Heart left ventricle (tissue), 16 donors: Measurements from ENCODE around the gene TENT5C. TPM values are rescaled to one million over a fixed set of nuclear protein-coding genes. Genes with fewer than 3 reads are reported as not detected.

Experiments used
- ATAC-seq, 4 donors: fragments of 200-7000 bp; cut with Tn5 transposase; one replicate each; pipeline ENCODE4 v1.9.1; 2020 to 2022; ENCODE audit warnings: moderate library complexity in 4 of 4, mild to moderate bottlenecking in 3 of 4, moderate number of reproducible peaks in 1 of 4
- DNase-seq, 5 donors: peaks; one replicate each; pipeline ENCODE4 v3.0.0-alpha.2; 2020
- H3K27ac ChIP-seq, 12 donors: fragments of 200-600 bp; sonication (generic) in 4 of 12; one replicate each; pipeline versions ENCODE4 v1.5.0 to v1.8.0; 2016 to 2022; ENCODE audit warnings: mild to moderate bottlenecking in 2 of 12
- H3K27me3 ChIP-seq, 9 donors: fragments of 200-600 bp; sonication (generic) in 2 of 9; one replicate each; pipeline versions ENCODE4 v1.5.1 to v1.8.0; 2016 to 2022; ENCODE audit warnings: mild to moderate bottlenecking in 3 of 9
- H3K36me3 ChIP-seq, 9 donors: fragments of 200-600 bp; sonication (generic) in 2 of 9; one replicate each; pipeline versions ENCODE4 v1.5.0 to v1.8.0; 2018 to 2022; ENCODE audit warnings: mild to moderate bottlenecking in 2 of 9
- H3K4me1 ChIP-seq, 12 donors: fragments of 200-600 bp; sonication (generic) in 4 of 12; one replicate each; pipeline versions ENCODE4 v1.5.0 to v1.8.0; 2016 to 2022; ENCODE audit warnings: mild to moderate bottlenecking in 3 of 12
- H3K4me3 ChIP-seq, 12 donors: fragments of 200-600 bp; sonication (generic) in 4 of 12; one replicate each; pipeline versions ENCODE4 v1.5.0 to v1.8.0; 2017 to 2022; ENCODE audit warnings: mild to moderate bottlenecking in 9 of 12, moderate library complexity in 4 of 12
- H3K9me3 ChIP-seq, 12 donors: fragments of 200-600 bp; sonication (generic) in 4 of 12; one replicate each; pipeline versions ENCODE4 v1.5.0 to v1.8.0; 2016 to 2022; ENCODE audit warnings: mild to moderate bottlenecking in 1 of 12
- POLR2A ChIP-seq, 2 donors: fragments of 450-650 bp; IDR thresholded peaks; one replicate each; pipeline ENCODE4 v1.6.1; 2017; ENCODE audit warnings: antibody characterized with exemption in 2 of 2, mild to moderate bottlenecking in 2 of 2, moderate library complexity in 2 of 2
- WGBS, 4 donors: extraction: QIAGEN DNeasy Blood & Tissue Kit in 2 of 4; methylation state at CpG; one replicate each; pipeline versions ENCODE4 v1.1.5 to v1.1.7; 2013 to 2018; 5-methylcytosine and 5-hydroxymethylcytosine counted together
- intact Hi-C, 10 donors: fragments of 100-400 bp; cut with DNase I; formaldehyde crosslinking; loops; one replicate each; pipeline versions ENCODE4 v1.11.1 to v1.14.2; 2022
- polyA plus RNA-seq, 2 donors: library from polyadenylated mRNA; stranded (reverse); fragments of 200-250 nt; gene quantifications; one replicate each; pipeline ENCODE4 v1.2.3, GENCODE V29; 2013
- total RNA-seq, 9 donors: library from RNA; depleted of rRNA in 2 of 9; stranded (reverse); fragments of >200 nt in 2 of 9; fragmentation: NEBNext Ultra II Directional in 3 of 9; extraction: Animal tissue kit (Norgen Biotek cat#: 25700) in 3 of 9; gene quantifications; one replicate each; pipeline versions ENCODE4 v1.1.0 to v1.2.4, GENCODE V29; 2016 to 2023
- TF ChIP-seq, protein P1 (sequence below), 12 donors: fragments of 200-600 bp; sonication (generic) in 4 of 12; IDR thresholded peaks; one replicate each; pipeline versions ENCODE4 v1.5.0 to v1.8.0; 2018 to 2022; ENCODE audit warnings: antibody characterized with exemption in 12 of 12, mild to moderate bottlenecking in 5 of 12
- donor health status: ischemic (EF 13 %, LVEDD 7.1; RV severe dilation, severe dysfunction).
- donor health status: healthy with polysubstance abuse.
- donor health status: DM: no; HTN: yes; CAD: no.
- donor health status: DM: no; HTN: no; CAD: no.
- donor health status: ischemic (EF 25% LVEDD 6.9; RV normal size, moderate dysfunction).
- donor health status: ischemic (EF 25% LVEDD 5.7; RV mildly dilated, moderate dysfunction).
- donor health status: healthy.
- donor health status: DM: yes; HTN: yes; CAD: no.
- donor health status: ischemic (EF 35%, LVEDD 5.7; RV mildly dilated, moderate dysfunction).
- donor health status: nonischemic (EF 11% LVEDD 7.7; RV severe dilation, severe dysfunction).
- donor health status: DM: yes; HTN: yes; CAD: no.
- donor health status: PGD.
- donor health status: ischemic (EF 29% LVEDD 5.4; RV normal size, mild dysfunction).
- donor health status: nonischemic (EF 23%, LVEDD 6.1; RV moderate dilation, normal function).

The TENT5C gene
- total and polyA plus RNA-seq, 11 donors = 3.7 to 21.6 (median 14.5) TPM

- intact Hi-C loops = no loop called here
- Histone ChIP-seq H3K4me1 (peaks cover 0 to 48% (median 2%) of the 10 kb centered on the region in 12 donors), H3K4me3 (no peak overlapping the region), H3K9me3 (no peaks in the 10 kb centered on the region), H3K36me3 (no peaks in the 10 kb centered on the region), H3K27ac (peak overlapping the region in 1 of 12 donors; percentile 76), H3K27me3 (no peaks in the 10 kb centered on the region)
- 68 to 74% (median 70%) methylated on average over 6 of the region's 6 CpGs for WGBS, 4 donors
- TF ChIP-seq, protein P1, sequence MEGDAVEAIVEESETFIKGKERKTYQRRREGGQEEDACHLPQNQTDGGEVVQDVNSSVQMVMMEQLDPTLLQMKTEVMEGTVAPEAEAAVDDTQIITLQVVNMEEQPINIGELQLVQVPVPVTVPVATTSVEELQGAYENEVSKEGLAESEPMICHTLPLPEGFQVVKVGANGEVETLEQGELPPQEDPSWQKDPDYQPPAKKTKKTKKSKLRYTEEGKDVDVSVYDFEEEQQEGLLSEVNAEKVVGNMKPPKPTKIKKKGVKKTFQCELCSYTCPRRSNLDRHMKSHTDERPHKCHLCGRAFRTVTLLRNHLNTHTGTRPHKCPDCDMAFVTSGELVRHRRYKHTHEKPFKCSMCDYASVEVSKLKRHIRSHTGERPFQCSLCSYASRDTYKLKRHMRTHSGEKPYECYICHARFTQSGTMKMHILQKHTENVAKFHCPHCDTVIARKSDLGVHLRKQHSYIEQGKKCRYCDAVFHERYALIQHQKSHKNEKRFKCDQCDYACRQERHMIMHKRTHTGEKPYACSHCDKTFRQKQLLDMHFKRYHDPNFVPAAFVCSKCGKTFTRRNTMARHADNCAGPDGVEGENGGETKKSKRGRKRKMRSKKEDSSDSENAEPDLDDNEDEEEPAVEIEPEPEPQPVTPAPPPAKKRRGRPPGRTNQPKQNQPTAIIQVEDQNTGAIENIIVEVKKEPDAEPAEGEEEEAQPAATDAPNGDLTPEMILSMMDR (IDR thresholded peaks at IDR 0.05) = no peak
- no peak for TF ChIP-seq POLR2A (IDR thresholded peaks at IDR 0.05)
- DNase-seq (no peak), ATAC-seq (peak in 2 of 4 donors; percentile 7 to 26)
Observed at GRCh38 chr1:117654493-117655219, 48.8 kb downstream of the TENT5C start.

GRCh38 chr1:117655220-117655577, 49.4 kb downstream of the TENT5C start:
- intact Hi-C loops = no loop called here
- DNase-seq (peak in 1 of 5 donors; percentile 44), ATAC-seq (peak; percentile 46 to 73 (median 61))
- TF ChIP-seq, protein P1 (IDR thresholded peaks at IDR 0.05) = no peak
- TF ChIP-seq POLR2A (IDR thresholded peaks at IDR 0.05) = no peak
- Histone ChIP-seq H3K4me1 (peaks cover 0 to 54% (median 2%) of the 10 kb centered on the region in 12 donors), H3K9me3 (no peaks in the 10 kb centered on the region), H3K4me3 (no peak overlapping the region), H3K27me3 (no peaks in the 10 kb centered on the region), H3K27ac (peak overlapping the region in 1 of 12 donors; percentile 76), H3K36me3 (no peaks in the 10 kb centered on the region)
- WGBS, 4 donors = 65 to 70% (median 66%) methylated on average over 12 of the region's 12 CpGs

- Histone ChIP-seq H3K27ac (peak overlapping the region in 1 of 12 donors; percentile 76), H3K4me3 (no peak overlapping the region), H3K27me3 (no peaks in the 10 kb centered on the region), H3K9me3 (no peaks in the 10 kb centered on the region), H3K4me1 (peaks cover 0 to 58% (median 2%) of the 10 kb centered on the region in 12 donors), H3K36me3 (no peaks in the 10 kb centered on the region)
- intact Hi-C loops = no loop called here
- TF ChIP-seq POLR2A (IDR thresholded peaks at IDR 0.05) = no peak
- TF ChIP-seq, protein P1 (IDR thresholded peaks at IDR 0.05) = no peak
- ATAC-seq = peak in 1 of 4 donors; percentile 20
- WGBS, 4 donors = 79 to 91% (median 85%) methylated on average over 10 of the region's 10 CpGs
- peak in 1 of 5 donors; percentile 36 for DNase-seq
Observed at GRCh38 chr1:117656202-117656641, 50.4 kb downstream of the TENT5C start.

DNA sequence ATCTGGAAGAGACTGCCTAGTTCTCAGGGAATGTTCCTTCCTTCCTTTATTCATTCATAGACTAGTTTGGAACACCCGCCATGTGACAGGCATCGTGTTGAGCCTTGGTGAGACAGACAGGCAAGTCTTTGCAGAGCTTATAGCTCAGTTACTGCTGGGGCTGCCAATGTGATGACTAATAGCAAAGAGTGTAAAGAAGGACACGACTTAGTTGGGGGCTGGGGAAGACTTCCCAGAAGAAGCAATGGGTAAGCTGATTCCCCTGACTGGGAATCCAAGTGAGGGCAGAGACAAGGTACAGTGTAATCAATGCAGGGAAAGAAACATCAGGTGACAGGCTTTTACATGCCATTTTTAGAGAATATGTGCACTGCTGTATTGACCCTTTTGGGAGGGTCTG, 51.2 kb downstream of the TENT5C start:
- 31 to 45% (median 36%) methylated on average over 3 of the region's 3 CpGs for WGBS, 4 donors
- no peaks in the 10 kb centered on the region for H3K9me3 ChIP-seq
- H3K27me3 ChIP-seq = no peaks in the 10 kb centered on the region
- intact Hi-C loops = no loop called here
- TF ChIP-seq, protein P1 (IDR thresholded peaks at IDR 0.05) = no peak
- no peak for TF ChIP-seq POLR2A (IDR thresholded peaks at IDR 0.05)
- no peaks in the 10 kb centered on the region for H3K36me3 ChIP-seq
- H3K27ac ChIP-seq = no peak overlapping the region
- DNase-seq = peak in 1 of 5 donors; percentile 49
- H3K4me3 ChIP-seq = no peak overlapping the region
- ATAC-seq = peak in 3 of 4 donors; percentile 42 to 80 (median 42)
- H3K4me1 ChIP-seq = peaks cover 0 to 58% (median 2%) of the 10 kb centered on the region in 12 donors
